ENCODE results near the gene SLC25A12. TPM values are rescaled to one million over a fixed set of nuclear protein-coding genes. Genes with fewer than 3 reads are reported as not detected.
A peak's percentile ranks its signal among the peaks of the same experiment; 100 is the strongest.

Gene SLC25A12
- total and polyA plus RNA-seq, 9 of the 15 experiments (the other 6 are each of a cell fraction or from before 2014, with no cell fraction given), result 13.5 to 36.5 (median 21.7) TPM

- TF ChIP-seq, protein P1, sequence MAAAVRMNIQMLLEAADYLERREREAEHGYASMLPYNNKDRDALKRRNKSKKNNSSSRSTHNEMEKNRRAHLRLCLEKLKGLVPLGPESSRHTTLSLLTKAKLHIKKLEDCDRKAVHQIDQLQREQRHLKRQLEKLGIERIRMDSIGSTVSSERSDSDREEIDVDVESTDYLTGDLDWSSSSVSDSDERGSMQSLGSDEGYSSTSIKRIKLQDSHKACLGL (CRISPR knock-in tag; IDR thresholded peaks at IDR 0.05; ENCODE audit: borderline replicate concordance, poor library complexity, severe bottlenecking), result no peak
- TF ChIP-seq CEBPB (tag; IDR thresholded peaks at IDR 0.05) (peak; percentile 93), ZNF583 (CRISPR knock-in tag; IDR thresholded peaks at IDR 0.05) (0 out of 2 replicates have a peak, but pooled peaks have one; percentile 48), MBD1 (CRISPR knock-in tag; IDR thresholded peaks at IDR 0.05) (no peak), CEBPG (CRISPR knock-in tag; IDR thresholded peaks at IDR 0.05) (peak; percentile 69), CEBPG (tag; conservative IDR thresholded peaks at IDR 0.05 in 1 of 2, IDR thresholded peaks at IDR 0.05 in 1 of 2) (peak; percentile 79 to 85), FUS (optimal IDR thresholded peaks at IDR 0.05; ENCODE audit: low read depth, low read length) (no peak), ZNF146 (CRISPR knock-in tag; IDR thresholded peaks at IDR 0.05; ENCODE audit: unreplicated experiment) (no peak), U2AF1 (optimal IDR thresholded peaks at IDR 0.05; ENCODE audit: low read depth, low read length) (no peak), ELF4 (CRISPR knock-in tag; IDR thresholded peaks at IDR 0.05) (peak; percentile 90; the same call in 1 of the 2 replicates), BACH1 (tag; IDR thresholded peaks at IDR 0.05) (no peak), RFX5 (IDR thresholded peaks at IDR 0.05; ENCODE audit: low read depth, low read length) (no peak), NELFE (IDR thresholded peaks at IDR 0.05; ENCODE audit: insufficient read depth, insufficient read length) (no peak), C11orf30 (IDR thresholded peaks at IDR 0.05; ENCODE audit: low read depth) (no peak), BHLHE40 (IDR thresholded peaks at IDR 0.05; ENCODE audit: low read length) (peak; percentile 79), ZSCAN32 (CRISPR knock-in tag; IDR thresholded peaks at IDR 0.05) (no peak), MAFF (IDR thresholded peaks at IDR 0.05; ENCODE audit: low read length) (no peak), ZNF121 (CRISPR knock-in tag; conservative IDR thresholded peaks at IDR 0.05) (no peak), SRF (CRISPR knock-in tag; IDR thresholded peaks at IDR 0.05) (no peak), ZBTB43 (CRISPR knock-in tag; IDR thresholded peaks at IDR 0.05) (no peak), HNRNPLL (IDR thresholded peaks at IDR 0.05; ENCODE audit: low read depth, low read length, poor library complexity, severe bottlenecking) (peak; percentile 55), ZNF239 (CRISPR knock-in tag; IDR thresholded peaks at IDR 0.05) (no peak), ILF3 (IDR thresholded peaks at IDR 0.05; ENCODE audit: borderline replicate concordance) (no peak), MAFG (tag; conservative IDR thresholded peaks at IDR 0.05) (no peak), SMARCC2 (IDR thresholded peaks at IDR 0.05; ENCODE audit: low read depth) (no peak; the same call in 1 of the 2 replicates)
- TF ChIP-seq, protein P2, sequence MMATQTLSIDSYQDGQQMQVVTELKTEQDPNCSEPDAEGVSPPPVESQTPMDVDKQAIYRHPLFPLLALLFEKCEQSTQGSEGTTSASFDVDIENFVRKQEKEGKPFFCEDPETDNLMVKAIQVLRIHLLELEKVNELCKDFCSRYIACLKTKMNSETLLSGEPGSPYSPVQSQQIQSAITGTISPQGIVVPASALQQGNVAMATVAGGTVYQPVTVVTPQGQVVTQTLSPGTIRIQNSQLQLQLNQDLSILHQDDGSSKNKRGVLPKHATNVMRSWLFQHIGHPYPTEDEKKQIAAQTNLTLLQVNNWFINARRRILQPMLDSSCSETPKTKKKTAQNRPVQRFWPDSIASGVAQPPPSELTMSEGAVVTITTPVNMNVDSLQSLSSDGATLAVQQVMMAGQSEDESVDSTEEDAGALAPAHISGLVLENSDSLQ (IDR thresholded peaks at IDR 0.05), result peak; percentile 45; the same call in 1 of the 2 replicates
Measured at GRCh38 chr2:171893824-171894611, at the start of gene SLC25A12 (continued).

All from K562 (cell line).